ENCODE data around the gene HBM.

DNA sequence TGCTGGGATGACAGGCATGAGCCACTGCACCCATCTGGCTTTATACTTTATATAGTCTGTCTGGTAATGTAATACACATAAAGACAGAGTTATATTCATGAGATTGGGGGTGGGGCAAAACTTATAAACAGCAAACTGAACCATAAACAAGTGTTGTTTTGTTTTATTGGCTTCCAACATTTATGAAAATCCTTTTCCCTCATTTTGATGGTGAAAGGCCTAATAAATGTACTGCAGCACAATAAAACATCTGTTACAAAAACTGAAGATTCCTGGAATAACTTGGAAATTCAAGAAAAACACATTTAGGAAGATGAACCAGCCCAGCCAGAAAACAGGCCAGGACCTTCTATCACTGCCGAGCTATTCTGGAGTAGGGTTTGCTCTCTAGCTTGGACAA is 43.4 kb upstream of the HBM start:
- no peak for TF ChIP-seq POLR2AphosphoS5 (IDR thresholded peaks at IDR 0.05; ENCODE audit: low read depth, low read length)
- no peak for TF ChIP-seq TAF1 (IDR thresholded peaks at IDR 0.05; ENCODE audit: borderline replicate concordance, insufficient read depth, low read length)

All from PFSK-1 (cell line).